DND-41 (cell line): ENCODE measurements around the gene OR2W3.

Experiments used
- EZH2 ChIP-seq: IDR thresholded peaks from 3 replicates; pipeline ENCODE4 v1.6.1; 2012; ENCODE audit warnings: borderline replicate concordance, low read depth, mild to moderate bottlenecking, moderate library complexity, low read length, inconsistent platforms; ENCODE audit not compliant: severe bottlenecking
- TF ChIP-seq, protein P1 (sequence below): IDR thresholded peaks from 2 replicates; pipeline ENCODE4 v1.5.1; 2012; ENCODE audit warnings: borderline replicate concordance, low read length, moderate library complexity, mild to moderate bottlenecking; ENCODE audit not compliant: poor library complexity, severe bottlenecking; ENCODE audit errors: extremely low read depth

DNA sequence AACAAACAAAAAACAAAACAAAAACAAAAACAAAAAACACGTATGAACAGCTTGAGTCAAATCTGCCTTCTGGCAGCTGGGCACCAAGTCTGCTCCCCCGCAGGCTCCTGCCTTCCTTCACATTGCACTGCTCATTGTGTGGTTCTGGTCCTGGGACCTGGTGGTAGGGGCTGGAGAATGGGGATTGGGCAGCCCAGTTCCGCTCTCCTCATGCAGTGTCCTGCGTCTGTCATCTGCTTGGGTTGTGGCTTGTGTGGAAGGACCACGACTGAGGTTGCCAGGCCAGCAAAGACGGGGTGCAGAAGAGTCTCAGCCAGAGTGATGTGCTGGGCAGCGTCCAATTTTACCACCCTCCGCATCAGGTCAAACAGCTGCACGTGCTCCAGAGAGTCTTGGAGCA lies 40.4 kb downstream of the OR2W3 start:
- TF ChIP-seq, protein P1, sequence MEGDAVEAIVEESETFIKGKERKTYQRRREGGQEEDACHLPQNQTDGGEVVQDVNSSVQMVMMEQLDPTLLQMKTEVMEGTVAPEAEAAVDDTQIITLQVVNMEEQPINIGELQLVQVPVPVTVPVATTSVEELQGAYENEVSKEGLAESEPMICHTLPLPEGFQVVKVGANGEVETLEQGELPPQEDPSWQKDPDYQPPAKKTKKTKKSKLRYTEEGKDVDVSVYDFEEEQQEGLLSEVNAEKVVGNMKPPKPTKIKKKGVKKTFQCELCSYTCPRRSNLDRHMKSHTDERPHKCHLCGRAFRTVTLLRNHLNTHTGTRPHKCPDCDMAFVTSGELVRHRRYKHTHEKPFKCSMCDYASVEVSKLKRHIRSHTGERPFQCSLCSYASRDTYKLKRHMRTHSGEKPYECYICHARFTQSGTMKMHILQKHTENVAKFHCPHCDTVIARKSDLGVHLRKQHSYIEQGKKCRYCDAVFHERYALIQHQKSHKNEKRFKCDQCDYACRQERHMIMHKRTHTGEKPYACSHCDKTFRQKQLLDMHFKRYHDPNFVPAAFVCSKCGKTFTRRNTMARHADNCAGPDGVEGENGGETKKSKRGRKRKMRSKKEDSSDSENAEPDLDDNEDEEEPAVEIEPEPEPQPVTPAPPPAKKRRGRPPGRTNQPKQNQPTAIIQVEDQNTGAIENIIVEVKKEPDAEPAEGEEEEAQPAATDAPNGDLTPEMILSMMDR: no peak
- no peak for TF ChIP-seq EZH2
